MM.1S (cell line): Measurements from ENCODE around the gene HECW1.

ENCODE experiments used
- CTCF ChIP-seq: fragments of 300-600 bp; sonication (generic); IDR thresholded peaks from 2 replicates; pipeline ENCODE4 v1.5.1; 2016; ENCODE audit warnings: antibody characterized with exemption, low read length, mixed read lengths
- EZH2 ChIP-seq: fragments of 300-600 bp; sonication (generic); optimal IDR thresholded peaks from 2 replicates; pipeline ENCODE3; 2017; ENCODE audit warnings: low read depth, mild to moderate bottlenecking, antibody characterized with exemption, low read length, mixed read lengths
- EZH2phosphoT487 ChIP-seq: fragments of 300-600 bp; sonication (generic); IDR thresholded peaks from 2 replicates; pipeline ENCODE4 v1.6.1; 2018; ENCODE audit warnings: antibody characterized with exemption, low read length

DNA sequence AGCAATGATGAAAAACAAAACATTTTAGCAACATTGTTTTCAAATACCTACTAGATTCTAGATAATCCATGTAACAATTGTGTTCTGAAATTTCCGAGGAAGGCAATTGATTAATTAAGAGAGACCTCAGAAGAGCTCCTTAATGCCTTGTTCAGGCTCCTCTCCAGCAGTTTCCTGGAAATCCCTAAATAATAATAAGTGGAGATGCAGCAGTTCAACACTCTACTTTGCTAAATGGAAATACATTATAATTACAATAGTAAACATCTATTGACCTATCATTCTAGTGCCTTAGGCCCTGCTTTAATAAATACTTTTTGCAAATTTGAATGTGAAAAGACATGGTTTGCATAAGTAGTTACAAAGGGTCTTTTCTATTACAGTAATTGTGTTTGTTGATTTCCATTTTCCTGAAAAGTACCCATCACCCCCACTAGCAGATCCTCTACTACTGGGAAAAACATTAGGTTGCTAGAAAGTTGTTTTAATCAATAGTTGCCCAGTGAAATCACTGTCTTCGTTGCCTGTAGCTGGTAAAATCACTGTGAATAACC lies 283.8 kb downstream of the HECW1 start:
- TF ChIP-seq CTCF (no peak), EZH2phosphoT487 (no peak), EZH2 (no peak)
